ENCODE results near the gene HYAL3.

HYAL3 gene

DNA sequence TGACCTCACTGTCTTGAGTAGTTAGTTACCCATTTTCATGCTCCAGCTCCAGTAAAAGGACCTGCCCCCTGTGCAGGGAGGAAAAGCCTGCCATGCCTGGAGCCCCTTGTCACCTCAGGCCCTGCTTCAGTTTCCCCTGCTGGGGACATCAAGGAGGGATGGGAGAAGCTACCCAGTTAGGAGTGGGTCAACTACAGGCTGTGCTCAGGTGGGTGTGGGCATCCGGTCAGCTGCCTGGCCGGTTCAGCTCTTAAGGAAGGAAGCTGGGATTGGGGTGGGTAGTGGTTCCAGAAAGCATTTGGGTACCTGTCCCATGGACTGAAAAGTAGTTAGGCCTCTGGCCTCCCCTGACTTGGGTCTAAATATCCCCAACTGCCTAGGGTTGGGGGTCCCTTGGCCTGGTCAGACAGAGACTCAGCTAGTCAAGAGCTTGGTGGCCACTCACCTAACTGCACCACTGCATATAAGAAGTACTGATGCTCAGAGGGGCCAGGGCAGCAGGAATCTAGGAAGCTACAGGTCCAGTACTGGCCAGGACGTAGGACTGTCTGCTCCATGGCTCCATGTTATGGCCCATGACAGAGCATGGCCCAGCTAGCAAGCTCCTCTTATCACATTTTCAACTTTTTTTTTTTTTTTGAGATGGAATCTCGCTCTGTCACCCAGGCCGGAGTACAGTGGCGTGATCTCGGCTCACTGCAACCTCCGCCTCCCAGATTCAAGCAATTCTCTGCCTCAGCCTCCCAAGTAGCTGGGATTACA lies 19.8 kb downstream of the HYAL3 start:
- Histone ChIP-seq H3K27ac (no peak overlapping the region), H3K36me3 (ENCODE audit: insufficient read depth, low read length) (no peaks in the 10 kb centered on the region), H3K4me3 (no peak overlapping the region), H3K9me3 (ENCODE audit: low read depth, low read length) (no peaks in the 10 kb centered on the region), H3K9ac (ENCODE audit: insufficient read length) (no peak overlapping the region)
- TF ChIP-seq POLR2AphosphoS5 (IDR thresholded peaks at IDR 0.05; ENCODE audit: borderline replicate concordance, low read depth, low read length): no peak
- TF ChIP-seq EZH2 (IDR thresholded peaks at IDR 0.05): no peak
- TF ChIP-seq FOXP2 (optimal IDR thresholded peaks at IDR 0.05; ENCODE audit: control extremely low read depth, extremely low read length, insufficient read depth): no peak
- no peak for DNase-seq (ENCODE audit: low read depth, low spot score)

DNA sequence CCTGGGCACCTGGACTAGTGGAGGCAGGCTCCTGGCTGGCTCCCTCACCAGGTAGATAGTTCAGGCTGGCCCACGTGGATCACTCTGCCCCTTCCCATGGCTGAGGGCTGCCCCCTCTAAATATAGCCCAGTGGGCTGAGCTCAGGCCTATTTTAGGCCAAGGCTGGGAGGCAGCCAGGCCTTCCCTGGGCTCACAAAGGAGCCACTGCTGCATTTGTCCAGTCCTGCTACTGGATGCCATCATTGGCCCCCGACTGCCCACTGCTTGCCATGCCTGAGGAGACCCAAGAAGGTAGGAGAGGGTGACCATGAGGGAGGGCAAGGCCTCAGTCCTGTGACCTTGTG lies 20.4 kb downstream of the HYAL3 start, which contains the start of gene LSMEM2:
TSS of gene LSMEM2 (plus strand) at position 208 of the 345 bp plus-strand sequence. CDS start at position 235, 27 bp downstream.
- Histone ChIP-seq H3K36me3 (ENCODE audit: insufficient read depth, low read length) (no peaks in the 10 kb centered on the region), H3K9me3 (ENCODE audit: low read depth, low read length) (no peaks in the 10 kb centered on the region), H3K4me3 (no peak within 1 kb of the TSS), H3K9ac (ENCODE audit: insufficient read length) (no peak within 1 kb of the TSS), H3K27ac (no peak within 1 kb of the TSS)
- TF ChIP-seq FOXP2 (optimal IDR thresholded peaks at IDR 0.05; ENCODE audit: control extremely low read depth, extremely low read length, insufficient read depth) (no peak), EZH2 (IDR thresholded peaks at IDR 0.05) (no peak), POLR2AphosphoS5 (IDR thresholded peaks at IDR 0.05; ENCODE audit: borderline replicate concordance, low read depth, low read length) (no peak)
- no peak for DNase-seq (ENCODE audit: low read depth, low spot score)

DNA sequence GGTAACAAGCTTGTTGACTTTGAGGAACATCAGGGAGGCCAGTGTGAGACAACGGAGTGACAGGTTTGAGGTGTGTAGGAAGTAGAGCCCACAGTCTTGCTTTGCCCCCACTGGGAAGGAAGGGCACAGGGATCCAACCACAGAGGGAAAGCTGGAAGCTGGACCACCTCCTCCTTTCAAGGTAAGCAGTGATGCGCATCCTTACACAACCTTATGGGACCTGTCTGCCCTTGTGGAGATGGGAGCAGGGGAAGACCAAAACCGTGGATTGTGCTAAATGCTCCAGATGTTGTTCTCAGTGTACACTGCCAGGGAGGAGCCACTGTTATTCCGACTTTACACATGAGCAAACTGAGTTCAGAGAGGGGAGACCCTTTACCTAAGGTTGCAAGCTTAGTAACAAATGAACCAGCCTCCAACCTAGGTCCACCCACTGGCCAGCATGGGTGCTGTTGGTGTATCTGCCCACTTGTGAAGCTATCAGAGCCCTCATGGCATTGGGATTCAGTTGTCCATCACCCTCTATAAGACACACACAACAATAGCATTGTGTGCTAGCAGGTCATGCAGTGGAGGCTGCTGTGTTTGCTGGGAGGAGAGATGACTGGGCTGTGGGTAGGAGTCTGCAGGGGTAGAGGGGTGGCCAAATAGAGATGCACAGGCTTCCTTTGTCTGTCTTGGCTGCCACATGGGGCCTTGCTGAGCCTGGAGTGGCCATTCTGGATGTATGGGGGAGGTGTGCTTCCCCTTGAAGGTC lies 20.9 kb downstream of the HYAL3 start:
- TF ChIP-seq EZH2 (IDR thresholded peaks at IDR 0.05) (no peak), FOXP2 (optimal IDR thresholded peaks at IDR 0.05; ENCODE audit: control extremely low read depth, extremely low read length, insufficient read depth) (no peak), POLR2AphosphoS5 (IDR thresholded peaks at IDR 0.05; ENCODE audit: borderline replicate concordance, low read depth, low read length) (no peak)
- Histone ChIP-seq H3K9me3 (ENCODE audit: low read depth, low read length) (no peaks in the 10 kb centered on the region), H3K4me3 (no peak overlapping the region), H3K36me3 (ENCODE audit: insufficient read depth, low read length) (no peaks in the 10 kb centered on the region), H3K27ac (no peak overlapping the region), H3K9ac (ENCODE audit: insufficient read length) (no peak overlapping the region)
- no peak for DNase-seq (ENCODE audit: low read depth, low spot score)

DNA sequence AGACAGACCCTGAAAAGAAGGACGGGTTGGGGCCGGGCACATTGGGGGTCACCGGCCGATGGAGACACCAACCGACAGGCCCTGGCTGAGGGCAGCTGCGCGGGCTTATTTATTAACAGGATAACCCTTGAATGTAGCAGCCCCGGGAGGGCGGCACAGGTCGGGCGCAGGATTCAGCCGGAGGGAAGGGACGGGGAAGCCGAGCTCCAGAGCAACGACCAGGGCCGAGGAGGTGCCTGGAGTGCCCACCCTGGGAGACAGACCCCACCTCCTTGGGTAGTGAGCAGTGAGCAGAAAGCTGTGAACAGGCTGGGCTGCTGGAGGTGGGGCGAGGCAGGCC lies 22.5 kb downstream of the HYAL3 start:
- Histone ChIP-seq H3K9ac (ENCODE audit: insufficient read length) (no peak overlapping the region), H3K36me3 (ENCODE audit: insufficient read depth, low read length) (no peaks in the 10 kb centered on the region), H3K9me3 (ENCODE audit: low read depth, low read length) (no peaks in the 10 kb centered on the region), H3K4me3 (no peak overlapping the region), H3K27ac (no peak overlapping the region)
- TF ChIP-seq EZH2 (IDR thresholded peaks at IDR 0.05): no peak
- TF ChIP-seq POLR2AphosphoS5 (IDR thresholded peaks at IDR 0.05; ENCODE audit: borderline replicate concordance, low read depth, low read length): no peak
- no peak for TF ChIP-seq FOXP2 (optimal IDR thresholded peaks at IDR 0.05; ENCODE audit: control extremely low read depth, extremely low read length, insufficient read depth)
- no peak for DNase-seq (ENCODE audit: low read depth, low spot score)

DNA sequence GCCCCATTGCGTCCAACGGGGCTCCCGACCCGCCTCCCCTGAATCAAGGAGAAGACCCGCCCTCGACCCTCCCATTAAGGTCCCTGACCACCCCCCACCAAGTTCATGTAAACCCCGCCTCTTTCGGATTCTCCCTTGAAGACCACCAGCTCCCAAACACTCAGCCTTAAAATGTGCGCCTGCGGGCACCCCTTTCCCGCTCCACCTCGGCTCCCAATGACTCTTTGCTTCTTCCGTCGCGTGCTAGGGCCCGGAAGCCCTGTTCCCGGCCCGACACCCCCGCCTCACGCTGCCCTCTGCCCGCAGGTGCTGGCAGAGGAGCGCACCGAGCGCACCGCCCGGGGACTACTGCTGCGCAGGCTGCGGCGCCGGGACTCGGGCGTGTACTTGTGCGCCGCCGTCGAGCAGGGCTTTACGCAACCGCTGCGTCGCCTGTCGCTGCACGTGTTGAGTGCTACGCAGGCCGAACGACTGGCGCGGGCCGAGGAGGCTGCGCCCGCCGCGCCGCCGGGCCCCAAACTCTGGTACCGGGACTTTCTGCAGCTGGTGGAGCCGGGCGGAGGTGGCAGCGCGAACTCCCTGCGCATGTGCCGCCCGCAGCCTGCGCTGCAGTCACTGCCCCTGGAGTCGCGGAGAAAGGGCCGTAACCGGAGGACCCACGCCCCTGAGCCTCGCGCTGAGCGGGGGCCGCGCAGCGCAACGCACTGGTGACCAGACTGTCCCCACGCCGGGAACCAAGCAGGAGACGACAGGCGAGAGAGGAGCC lies 23.0 kb downstream of the HYAL3 start:
- Histone ChIP-seq H3K9me3 (ENCODE audit: low read depth, low read length) (no peaks in the 10 kb centered on the region), H3K4me3 (no peak overlapping the region), H3K9ac (ENCODE audit: insufficient read length) (no peak overlapping the region), H3K36me3 (ENCODE audit: insufficient read depth, low read length) (no peaks in the 10 kb centered on the region), H3K27ac (no peak overlapping the region)
- DNase-seq (ENCODE audit: low read depth, low spot score): no peak
- no peak for TF ChIP-seq EZH2 (IDR thresholded peaks at IDR 0.05)
- no peak for TF ChIP-seq POLR2AphosphoS5 (IDR thresholded peaks at IDR 0.05; ENCODE audit: borderline replicate concordance, low read depth, low read length)
- TF ChIP-seq FOXP2 (optimal IDR thresholded peaks at IDR 0.05; ENCODE audit: control extremely low read depth, extremely low read length, insufficient read depth): no peak

DNA sequence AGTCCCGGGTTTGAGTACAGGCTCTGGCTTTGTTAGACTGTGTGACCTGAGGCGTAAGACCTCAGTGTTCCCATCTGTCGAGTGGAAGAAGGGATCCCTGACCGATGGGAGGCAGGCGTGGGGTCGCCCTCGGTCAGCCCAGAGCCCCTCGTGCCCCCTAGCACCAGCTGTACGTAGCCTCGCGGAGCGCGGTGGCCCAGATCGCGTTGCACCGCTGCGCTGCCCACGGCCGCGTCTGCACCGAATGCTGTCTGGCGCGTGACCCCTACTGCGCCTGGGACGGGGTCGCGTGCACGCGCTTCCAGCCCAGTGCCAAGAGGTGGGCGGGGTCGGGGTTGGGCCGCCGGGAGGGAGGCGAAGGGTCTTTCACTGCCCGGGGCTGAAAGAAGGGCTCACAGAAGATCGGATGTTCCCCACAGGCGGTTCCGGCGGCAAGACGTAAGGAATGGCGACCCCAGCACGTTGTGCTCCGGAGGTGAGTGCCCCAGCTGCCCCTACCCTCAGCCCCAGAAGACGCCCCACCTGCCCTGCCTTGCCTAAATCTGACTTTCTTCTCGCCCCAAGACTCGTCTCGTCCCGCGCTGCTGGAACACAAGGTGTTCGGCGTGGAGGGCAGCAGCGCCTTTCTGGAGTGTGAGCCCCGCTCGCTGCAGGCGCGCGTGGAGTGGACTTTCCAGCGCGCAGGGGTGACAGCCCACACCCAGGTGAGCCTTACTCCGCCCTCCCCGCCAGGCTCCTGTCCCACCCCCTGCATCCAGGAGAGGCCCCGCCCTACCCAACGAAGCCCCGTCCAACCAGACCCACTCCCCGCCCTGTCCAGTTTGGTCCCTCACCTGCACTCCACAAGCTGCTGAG lies 23.8 kb downstream of the HYAL3 start:
- no peaks in the 10 kb centered on the region for H3K36me3 ChIP-seq (ENCODE audit: insufficient read depth, low read length)
- no peaks in the 10 kb centered on the region for H3K9me3 ChIP-seq (ENCODE audit: low read depth, low read length)
- no peak overlapping the region for H3K9ac ChIP-seq (ENCODE audit: insufficient read length)
- H3K27ac ChIP-seq: no peak overlapping the region
- no peak for DNase-seq (ENCODE audit: low read depth, low spot score)
- no peak overlapping the region for H3K4me3 ChIP-seq
- TF ChIP-seq POLR2AphosphoS5 (IDR thresholded peaks at IDR 0.05; ENCODE audit: borderline replicate concordance, low read depth, low read length) (no peak), EZH2 (IDR thresholded peaks at IDR 0.05) (no peak), FOXP2 (optimal IDR thresholded peaks at IDR 0.05; ENCODE audit: control extremely low read depth, extremely low read length, insufficient read depth) (no peak)

DNA sequence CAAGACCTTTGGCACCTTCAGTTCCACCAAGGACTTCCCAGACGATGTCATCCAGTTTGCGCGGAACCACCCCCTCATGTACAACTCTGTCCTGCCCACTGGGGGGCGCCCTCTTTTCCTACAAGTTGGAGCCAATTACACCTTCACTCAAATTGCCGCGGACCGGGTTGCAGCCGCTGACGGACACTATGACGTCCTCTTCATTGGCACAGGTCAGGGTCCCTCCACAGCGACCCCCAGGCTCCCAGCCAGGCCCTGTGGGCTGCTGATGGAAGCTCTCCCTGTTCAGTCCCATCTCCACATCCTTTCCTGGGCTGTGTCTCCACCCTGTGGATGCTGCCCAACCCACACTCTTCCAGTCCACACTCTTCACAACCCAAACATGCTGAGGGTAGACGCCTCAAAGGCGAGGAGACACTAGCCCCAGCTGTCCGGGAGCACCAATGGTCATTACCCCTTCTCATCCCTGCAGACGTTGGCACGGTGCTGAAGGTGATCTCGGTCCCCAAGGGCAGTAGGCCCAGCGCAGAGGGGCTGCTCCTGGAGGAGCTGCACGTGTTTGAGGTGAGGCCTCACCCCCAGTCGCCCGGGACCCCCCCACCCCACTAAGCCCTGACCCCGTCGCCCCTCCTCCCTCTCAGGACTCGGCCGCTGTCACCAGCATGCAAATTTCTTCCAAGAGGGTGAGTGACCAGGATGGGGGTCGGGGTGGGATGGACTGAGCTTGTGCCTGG lies 24.7 kb downstream of the HYAL3 start:
- H3K36me3 ChIP-seq (ENCODE audit: insufficient read depth, low read length): no peaks in the 10 kb centered on the region
- DNase-seq (ENCODE audit: low read depth, low spot score): no peak

More for the DNA sequence above, 24.7 kb downstream of the HYAL3 start:
- Histone ChIP-seq H3K4me3 (no peak overlapping the region), H3K9me3 (ENCODE audit: low read depth, low read length) (no peaks in the 10 kb centered on the region), H3K9ac (ENCODE audit: insufficient read length) (no peak overlapping the region), H3K27ac (no peak overlapping the region)
- TF ChIP-seq FOXP2 (optimal IDR thresholded peaks at IDR 0.05; ENCODE audit: control extremely low read depth, extremely low read length, insufficient read depth): no peak
- TF ChIP-seq POLR2AphosphoS5 (IDR thresholded peaks at IDR 0.05; ENCODE audit: borderline replicate concordance, low read depth, low read length): no peak
- TF ChIP-seq EZH2 (IDR thresholded peaks at IDR 0.05): no peak
